ENCODE results near the gene PHF12. TPM values are rescaled to one million over a fixed set of nuclear protein-coding genes. Genes with fewer than 3 reads are reported as not detected.
A peak's percentile ranks its signal among the peaks of the same experiment; 100 is the strongest.

Gene PHF12
- 9.8 and 10.0 TPM in 2 replicates for total RNA-seq (2016; rRNA removed; fragmentation: Illumina TruSeq; extraction: Trizol)
- total RNA-seq (2016; cell fraction: cytosol; rRNA removed; fragmentation: Illumina TruSeq; extraction: Trizol; ENCODE audit: low read depth): 38.8 and 40.7 TPM in 2 replicates
- total RNA-seq (2016; cell fraction: insoluble cytoplasmic fraction; rRNA removed; fragmentation: Illumina TruSeq; extraction: Trizol): 6.6 and 12.3 TPM in 2 replicates
- 20.1 and 21.2 TPM in 2 replicates for total RNA-seq (2016; cell fraction: membrane; rRNA removed; fragmentation: Illumina TruSeq; extraction: Trizol)
- total RNA-seq (2016; cell fraction: nucleus; rRNA removed; fragmentation: Illumina TruSeq; extraction: Trizol): 11.6 and 13.5 TPM in 2 replicates
- 17.1 and 23.9 TPM in 2 replicates for polyA plus RNA-seq (2011; rRNA removed)
- polyA plus RNA-seq (2011; cell fraction: cytosol; rRNA removed): 9.0 and 10.2 TPM in 2 replicates
- polyA plus RNA-seq (2011; cell fraction: nucleus; rRNA removed): 40.3 and 44.7 TPM in 2 replicates
- 12.4 and 17.6 TPM in 2 replicates for polyA plus RNA-seq (2012)
- 2.7 and 2.8 TPM in 2 replicates for polyA plus RNA-seq (2016; cell fraction: cytosol; fragmentation: Illumina TruSeq; extraction: Trizol; ENCODE audit: low read depth)
- 11.3 and 15.3 TPM in 2 replicates for polyA plus RNA-seq (2016; cell fraction: insoluble cytoplasmic fraction; fragmentation: Illumina TruSeq; extraction: Trizol; ENCODE audit: low read depth)
- 9.9 and 10.4 TPM in 2 replicates for polyA plus RNA-seq (2016; cell fraction: membrane; fragmentation: Illumina TruSeq; extraction: Trizol; ENCODE audit: low read depth)
- polyA plus RNA-seq (2016; cell fraction: nucleus; fragmentation: Illumina TruSeq; extraction: Trizol; ENCODE audit: insufficient read depth, low read depth): 39.1 and 44.1 TPM in 2 replicates
- 32.1 and 43.1 TPM in 2 replicates for polyA minus RNA-seq (2011; rRNA and poly(A)+ RNA removed; ENCODE audit: low replicate concordance)
- 13.8 and 18.0 TPM in 2 replicates for polyA minus RNA-seq (2011; cell fraction: cytosol; rRNA and poly(A)+ RNA removed)
- polyA minus RNA-seq (2011; cell fraction: nucleus; rRNA and poly(A)+ RNA removed): 23.6 and 28.2 TPM in 2 replicates
- percentile 75 among the genes with signal in this experiment for Bru-seq, nascent RNA
- BruChase-seq, experiment 1, labeled RNA remaining after a 6-hour chase: percentile 80 among the genes with signal in this experiment
- BruChase-seq, experiment 2, labeled RNA remaining after a 2-hour chase: percentile 78 among the genes with signal in this experiment
- long read RNA-seq, experiment 1, partial matches to known transcripts: 1 of 4 reads
- long read RNA-seq, experiment 1, other reads (novel, unspliced or antisense): 3 of 4 reads
- long read RNA-seq, experiment 2, full-length matches to known transcripts: 7 of 35 reads
- long read RNA-seq, experiment 2, partial matches to known transcripts: 10 of 35 reads
- long read RNA-seq, experiment 2, other reads (novel, unspliced or antisense): 18 of 35 reads

DNA sequence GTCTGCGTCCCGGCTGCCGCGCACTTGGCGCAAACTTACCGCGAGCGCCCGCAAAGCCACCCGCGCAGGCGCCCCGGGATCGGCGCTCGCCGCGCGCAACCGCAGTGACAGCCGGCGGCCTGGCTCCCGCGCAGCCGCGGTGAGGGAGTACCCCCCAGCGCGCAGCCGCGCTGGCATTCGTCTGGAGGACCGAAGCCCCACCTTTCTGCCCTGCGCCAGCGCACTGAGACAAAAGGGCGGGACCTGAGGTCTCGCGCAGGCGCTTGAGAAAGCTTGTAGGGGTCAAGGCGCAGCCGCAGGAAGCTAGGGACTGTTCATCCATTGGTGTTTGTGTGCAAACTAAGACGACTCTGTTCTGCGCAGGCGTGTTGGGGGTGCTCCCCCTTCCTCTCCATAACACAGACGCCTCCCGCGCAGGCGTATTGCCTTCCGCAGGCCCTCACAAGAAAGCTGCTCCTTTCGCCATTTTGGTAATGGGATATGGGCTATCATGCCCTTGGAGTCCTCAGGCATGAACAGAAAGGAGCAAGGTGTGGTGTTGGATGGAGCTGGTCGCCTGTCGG is at the start of gene PHF12:
TSS of gene PHF12 (minus strand) at position 91 of the 563 bp plus-strand sequence. CDS start 558 bp downstream, outside the sequence.
- in situ Hi-C loops (cut with HindIII; ENCODE audit: extremely low pct_ligation_motif_present, low pct_unique_long_range_greater_than_20kb): no loop called here
- TF ChIP-seq ZNF138 (CRISPR knock-in tag; IDR thresholded peaks at IDR 0.05; ENCODE audit: low read depth): 0 out of 2 replicates have a peak, but pooled peaks have one; percentile 48
- TF ChIP-seq ZNF788 (CRISPR knock-in tag; IDR thresholded peaks at IDR 0.05; ENCODE audit: borderline replicate concordance): no peak
- TF ChIP-seq, protein P1, sequence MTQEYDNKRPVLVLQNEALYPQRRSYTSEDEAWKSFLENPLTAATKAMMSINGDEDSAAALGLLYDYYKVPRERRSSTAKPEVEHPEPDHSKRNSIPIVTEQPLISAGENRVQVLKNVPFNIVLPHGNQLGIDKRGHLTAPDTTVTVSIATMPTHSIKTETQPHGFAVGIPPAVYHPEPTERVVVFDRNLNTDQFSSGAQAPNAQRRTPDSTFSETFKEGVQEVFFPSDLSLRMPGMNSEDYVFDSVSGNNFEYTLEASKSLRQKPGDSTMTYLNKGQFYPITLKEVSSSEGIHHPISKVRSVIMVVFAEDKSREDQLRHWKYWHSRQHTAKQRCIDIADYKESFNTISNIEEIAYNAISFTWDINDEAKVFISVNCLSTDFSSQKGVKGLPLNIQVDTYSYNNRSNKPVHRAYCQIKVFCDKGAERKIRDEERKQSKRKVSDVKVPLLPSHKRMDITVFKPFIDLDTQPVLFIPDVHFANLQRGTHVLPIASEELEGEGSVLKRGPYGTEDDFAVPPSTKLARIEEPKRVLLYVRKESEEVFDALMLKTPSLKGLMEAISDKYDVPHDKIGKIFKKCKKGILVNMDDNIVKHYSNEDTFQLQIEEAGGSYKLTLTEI (CRISPR knock-in tag; conservative IDR thresholded peaks at IDR 0.05): no peak
- no peak for TF ChIP-seq ZNF251 (CRISPR knock-in tag; IDR thresholded peaks at IDR 0.05)
- TF ChIP-seq SALL1 (CRISPR knock-in tag; IDR thresholded peaks at IDR 0.05): peak; percentile 6; the same call in 1 of the 2 replicates
- no peak for TF ChIP-seq ZNF274 (CRISPR knock-in tag; IDR thresholded peaks at IDR 0.05)
- TF ChIP-seq, protein P2, sequence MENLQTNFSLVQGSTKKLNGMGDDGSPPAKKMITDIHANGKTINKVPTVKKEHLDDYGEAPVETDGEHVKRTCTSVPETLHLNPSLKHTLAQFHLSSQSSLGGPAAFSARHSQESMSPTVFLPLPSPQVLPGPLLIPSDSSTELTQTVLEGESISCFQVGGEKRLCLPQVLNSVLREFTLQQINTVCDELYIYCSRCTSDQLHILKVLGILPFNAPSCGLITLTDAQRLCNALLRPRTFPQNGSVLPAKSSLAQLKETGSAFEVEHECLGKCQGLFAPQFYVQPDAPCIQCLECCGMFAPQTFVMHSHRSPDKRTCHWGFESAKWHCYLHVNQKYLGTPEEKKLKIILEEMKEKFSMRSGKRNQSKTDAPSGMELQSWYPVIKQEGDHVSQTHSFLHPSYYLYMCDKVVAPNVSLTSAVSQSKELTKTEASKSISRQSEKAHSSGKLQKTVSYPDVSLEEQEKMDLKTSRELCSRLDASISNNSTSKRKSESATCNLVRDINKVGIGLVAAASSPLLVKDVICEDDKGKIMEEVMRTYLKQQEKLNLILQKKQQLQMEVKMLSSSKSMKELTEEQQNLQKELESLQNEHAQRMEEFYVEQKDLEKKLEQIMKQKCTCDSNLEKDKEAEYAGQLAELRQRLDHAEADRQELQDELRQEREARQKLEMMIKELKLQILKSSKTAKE (CRISPR knock-in tag; IDR thresholded peaks at IDR 0.05; ENCODE audit: borderline replicate concordance): no peak
- peak; percentile 73; the same call in 1 of the 2 replicates for TF ChIP-seq ZNF232 (CRISPR knock-in tag; IDR thresholded peaks at IDR 0.05; ENCODE audit: borderline replicate concordance)
- peak; percentile 14; the same call in 1 of the 2 replicates for TF ChIP-seq ZNF616 (CRISPR knock-in tag; IDR thresholded peaks at IDR 0.05; ENCODE audit: low read depth)
- no peak for TF ChIP-seq NCOA2 (CRISPR knock-in tag; IDR thresholded peaks at IDR 0.05)
- TF ChIP-seq ZNF883 (CRISPR knock-in tag; IDR thresholded peaks at IDR 0.05; ENCODE audit: not compliant biosample characterization): peak; percentile 72
- no peak for TF ChIP-seq KMT2B (CRISPR knock-in tag; IDR thresholded peaks at IDR 0.05)
- no peak for TF ChIP-seq ZSCAN20 (CRISPR knock-in tag; IDR thresholded peaks at IDR 0.05; ENCODE audit: borderline replicate concordance)
- TF ChIP-seq SNRNP70 (IDR thresholded peaks at IDR 0.05; ENCODE audit: low read depth, low read length): no peak
- TF ChIP-seq ZNF761 (CRISPR knock-in tag; conservative IDR thresholded peaks at IDR 0.05): no peak

More for the DNA sequence above, at the start of gene PHF12:
- BruUV-seq (replicated peaks): no TSS peak
- ChIA-PET POLR2A (interaction anchor here (0.6 to 4.4 kb wide), 22 partner anchors 10 to 616 kb away, joined by 3 to 57 read pairs (median 6); partner anchors contain the start of genes FAM222B, IFT20, MYO18A and NEK8), CTCF (ENCODE audit: low intra/inter-chr PET ratio, low total read pairs) (no interaction called here)
- H3K27me3 ChIP-seq (ENCODE audit: control insufficient read depth in 1 of 2, insufficient read depth in 2 of 2, low read length in 2 of 2): no peaks in the 10 kb centered on the region; a peak in 1 of 5 replicates
- intact Hi-C loops (cut with micrococcal nuclease; ENCODE audit: unreplicated experiment): no loop called here
- H3K9ac ChIP-seq (ENCODE audit: insufficient read depth, low read depth, low read length): peak within 1 kb of the TSS; percentile 93
- H3K4me3 ChIP-seq (replicated peaks in 1 of 3; ENCODE audit: insufficient read depth in 1 of 3, low read depth in 2 of 3, low read length in 3 of 3): peak within 1 kb of the TSS; percentile 87 to 97 (median 96)
- peaks cover 31% of the 10 kb centered on the region for H3K4me1 ChIP-seq (ENCODE audit: insufficient read depth, low read length)
- DNase-seq (ENCODE audit: low spot score) (peak; percentile 100), ATAC-seq (peak; percentile 70), FAIRE-seq (no peak)
- no peaks in the 10 kb centered on the region for H3K36me3 ChIP-seq (replicated peaks in 1 of 2; ENCODE audit: control insufficient read depth in 1 of 2, insufficient read depth in 2 of 2, low read length in 2 of 2)
- H3K27ac ChIP-seq (ENCODE audit: extremely low read length, insufficient read depth, low read length): peak within 1 kb of the TSS; percentile 99
- 0% methylated on average over 4 of the region's 51 CpGs for WGBS (ENCODE audit: low lambda C conversion rate)
- H3K79me2 ChIP-seq (ENCODE audit: insufficient read depth, low read length): peaks cover 43% of the 10 kb centered on the region
- H4K20me1 ChIP-seq (ENCODE audit: insufficient read depth, low read length): no peaks in the 10 kb centered on the region; the same call in 1 of the 2 replicates
- H3K4me2 ChIP-seq (ENCODE audit: low read depth, low read length): peak within 1 kb of the TSS; percentile 94
- no peak within 1 kb of the TSS for H2AFZ ChIP-seq (ENCODE audit: low read length)
- H3K9me3 ChIP-seq (ENCODE audit: low read length): no peaks in the 10 kb centered on the region
